ENCODE results near the gene RNASEH2B.

RNASEH2B gene

DNA sequence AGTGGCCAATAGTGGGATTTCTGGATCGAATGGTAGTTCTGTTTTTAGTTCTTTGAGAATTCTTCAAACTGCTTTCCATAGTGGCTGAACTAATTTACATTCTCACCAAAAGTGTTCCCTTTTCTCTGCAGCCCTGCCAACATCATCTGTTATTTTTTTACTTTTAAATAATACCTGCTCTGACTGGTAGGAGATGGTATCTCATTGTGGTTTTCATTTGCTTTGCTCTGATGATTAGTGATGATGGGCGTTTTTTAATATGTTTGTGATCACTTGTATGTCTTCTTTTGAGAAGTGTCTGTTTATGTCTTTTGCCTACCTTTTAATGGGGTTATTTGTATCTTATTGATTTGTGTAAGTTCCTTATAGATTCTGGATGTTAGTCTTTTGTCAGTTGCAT, 48.0 kb downstream of the RNASEH2B start:
- no peak overlapping the region for H3K4me3 ChIP-seq

DNA sequence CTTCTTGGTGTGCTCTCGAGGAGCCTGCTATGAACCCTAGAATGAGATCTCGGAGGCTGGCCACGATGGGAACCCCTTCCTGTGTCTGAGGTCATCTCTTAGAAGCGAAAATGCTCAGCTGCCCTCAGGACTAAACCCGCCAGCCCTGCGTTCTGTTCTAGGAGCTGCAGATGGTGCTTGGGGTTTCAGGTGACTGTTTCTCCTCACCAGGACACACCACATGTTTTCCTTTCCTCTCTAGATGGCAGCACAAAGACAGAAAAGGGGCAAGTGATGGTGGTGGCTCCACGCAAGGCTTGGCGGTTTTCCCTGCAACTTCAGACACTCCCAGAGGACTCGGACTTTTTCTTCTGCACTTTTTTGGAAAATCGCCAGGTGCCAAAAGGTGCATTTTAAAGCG, 60.1 kb downstream of the RNASEH2B start:
- Histone ChIP-seq H3K4me1 (no peaks in the 10 kb centered on the region), H3K36me3 (replicated peaks) (no peaks in the 10 kb centered on the region; the same call in none of the 2 replicates), H3K4me3 (no peak overlapping the region), H3K9me3 (no peaks in the 10 kb centered on the region), H3K27me3 (ENCODE audit: low read depth) (no peaks in the 10 kb centered on the region)
- DNase-seq (ENCODE audit: low spot score in 2 of 2): no peak
- in situ Hi-C loops (cut with MboI; ENCODE audit: low sequenced_read_pairs): no loop called here

More for the DNA sequence above, 48.0 kb downstream of the RNASEH2B start:
- Histone ChIP-seq H3K9me3 (no peaks in the 10 kb centered on the region), H3K27me3 (ENCODE audit: low read depth) (no peaks in the 10 kb centered on the region), H3K36me3 (replicated peaks) (no peaks in the 10 kb centered on the region; the same call in 1 of the 2 replicates), H3K4me1 (no peaks in the 10 kb centered on the region)
- in situ Hi-C loops (cut with MboI; ENCODE audit: low sequenced_read_pairs): no loop called here
- DNase-seq (ENCODE audit: low spot score in 2 of 2): no peak

DNA sequence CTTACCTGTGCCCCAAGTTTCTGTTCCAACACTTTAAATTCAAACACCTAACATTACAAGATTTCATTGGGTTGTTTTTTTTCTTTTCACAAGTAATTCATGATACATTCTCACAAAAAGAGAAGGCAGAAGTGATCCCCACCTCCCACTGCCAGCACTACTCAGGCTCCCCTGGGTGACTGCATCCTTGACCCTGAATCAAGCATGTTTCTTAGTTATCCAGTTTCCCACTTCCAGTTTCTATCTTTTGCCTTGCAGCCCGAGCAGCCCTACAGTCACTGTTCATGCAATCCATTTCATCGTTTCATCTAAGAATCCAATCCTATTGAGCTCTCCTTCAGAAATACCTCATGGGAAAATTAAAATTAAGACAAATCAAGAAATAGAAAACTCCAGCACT, 61.4 kb downstream of the RNASEH2B start:
- Histone ChIP-seq H3K9me3 (no peaks in the 10 kb centered on the region), H3K27me3 (ENCODE audit: low read depth) (no peaks in the 10 kb centered on the region), H3K4me3 (no peak overlapping the region), H3K4me1 (no peaks in the 10 kb centered on the region), H3K36me3 (replicated peaks) (no peaks in the 10 kb centered on the region; the same call in none of the 2 replicates)
- in situ Hi-C loops (cut with MboI; ENCODE audit: low sequenced_read_pairs): no loop called here
- DNase-seq (ENCODE audit: low spot score in 2 of 2): no peak

DNA sequence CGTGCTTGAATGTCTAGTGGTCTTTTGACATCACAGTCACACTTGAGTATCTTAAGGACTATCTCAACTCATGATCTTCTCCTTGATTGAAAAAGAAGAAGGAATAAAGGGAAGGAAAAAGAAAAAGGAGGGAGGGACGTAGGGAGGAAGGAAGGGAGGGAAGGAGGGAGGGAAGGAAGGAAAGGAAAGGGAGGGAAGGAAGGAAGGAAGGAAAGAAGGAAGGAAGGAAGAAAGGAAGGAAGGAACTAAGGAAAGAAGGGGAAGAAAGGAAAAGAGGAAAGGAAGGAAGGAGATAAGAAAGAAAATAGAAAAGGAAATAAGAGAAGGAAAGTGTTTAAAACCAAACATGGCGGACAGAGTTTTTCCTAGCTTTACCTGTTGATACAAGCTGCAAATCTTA, 64.7 kb downstream of the RNASEH2B start:
- Histone ChIP-seq H3K27me3 (ENCODE audit: low read depth) (no peaks in the 10 kb centered on the region), H3K4me3 (no peak overlapping the region), H3K9me3 (no peaks in the 10 kb centered on the region), H3K4me1 (no peaks in the 10 kb centered on the region), H3K36me3 (replicated peaks) (no peaks in the 10 kb centered on the region; the same call in none of the 2 replicates)
- in situ Hi-C loops (cut with MboI; ENCODE audit: low sequenced_read_pairs): no loop called here
- no peak for DNase-seq (ENCODE audit: low spot score in 2 of 2)

DNA sequence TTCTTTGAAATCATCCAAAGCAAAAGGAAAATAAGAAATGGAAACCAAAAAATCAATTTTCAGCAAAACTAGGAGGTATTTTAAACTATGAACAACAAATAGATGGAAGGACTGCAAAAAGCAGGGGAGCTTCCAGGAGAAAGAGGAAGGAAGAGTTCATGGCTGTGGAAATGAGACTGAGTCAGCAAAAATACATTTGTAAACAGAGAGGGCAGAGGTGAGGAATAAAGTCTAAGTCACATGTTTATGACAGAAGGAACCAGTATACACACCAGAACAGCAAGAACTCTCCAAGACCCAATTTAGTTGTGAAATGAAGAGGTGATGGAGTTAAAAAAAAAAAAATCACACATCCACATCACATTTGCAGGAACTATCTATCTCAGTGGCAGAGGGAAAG, 69.6 kb downstream of the RNASEH2B start:
- Histone ChIP-seq H3K27me3 (ENCODE audit: low read depth) (no peaks in the 10 kb centered on the region), H3K9me3 (no peaks in the 10 kb centered on the region), H3K4me1 (no peaks in the 10 kb centered on the region), H3K36me3 (replicated peaks) (no peaks in the 10 kb centered on the region), H3K4me3 (no peak overlapping the region)
- in situ Hi-C loops (cut with MboI; ENCODE audit: low sequenced_read_pairs): no loop called here
- DNase-seq (ENCODE audit: low spot score in 2 of 2): no peak

DNA sequence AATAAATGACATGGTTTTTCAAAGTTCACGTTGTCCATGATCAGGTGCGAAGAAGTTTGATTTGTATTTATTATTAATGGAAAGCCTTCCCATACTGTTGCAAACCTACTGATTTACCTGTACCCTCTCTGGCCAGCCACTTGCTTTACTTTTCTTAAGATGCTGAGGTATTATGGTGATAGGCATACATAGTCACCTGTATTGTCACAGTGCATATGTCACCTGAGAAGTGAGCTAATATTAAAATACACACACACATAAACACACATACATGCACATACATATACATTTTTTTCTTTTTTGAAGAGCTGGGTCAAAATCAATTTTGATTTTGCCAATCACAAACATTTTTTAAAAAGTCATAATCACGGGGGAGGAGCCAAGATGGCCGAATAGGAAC, 72.1 kb downstream of the RNASEH2B start:
- in situ Hi-C loops (cut with MboI; ENCODE audit: low sequenced_read_pairs): no loop called here
- H3K4me1 ChIP-seq: no peaks in the 10 kb centered on the region
- no peaks in the 10 kb centered on the region for H3K27me3 ChIP-seq (ENCODE audit: low read depth)
- no peak overlapping the region for H3K4me3 ChIP-seq
- H3K9me3 ChIP-seq: no peaks in the 10 kb centered on the region
- DNase-seq (ENCODE audit: low spot score in 2 of 2): no peak
- H3K36me3 ChIP-seq (replicated peaks): no peaks in the 10 kb centered on the region

DNA sequence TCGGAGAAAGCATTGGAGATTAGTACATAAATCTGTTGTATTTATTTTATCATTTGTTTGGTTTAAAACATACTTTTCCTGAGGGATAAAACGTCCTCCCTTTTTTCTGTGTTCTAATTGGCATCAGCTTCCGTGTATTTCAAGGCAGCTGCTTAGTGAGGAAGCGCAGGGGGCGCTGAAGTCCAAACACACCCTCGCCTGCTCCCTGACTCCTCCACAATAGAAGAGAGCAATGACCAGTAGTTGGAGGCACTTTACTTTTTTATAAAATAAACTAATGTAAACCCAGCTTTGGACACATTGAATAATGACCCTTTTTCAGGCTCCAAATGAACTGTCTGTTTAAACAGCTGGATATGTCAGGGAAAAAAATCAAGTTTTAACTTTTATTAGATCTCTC, 79.9 kb downstream of the RNASEH2B start:
- peak; percentile 40 to 44 for DNase-seq (ENCODE audit: low spot score in 2 of 2)
- Histone ChIP-seq H3K27me3 (ENCODE audit: low read depth) (no peaks in the 10 kb centered on the region), H3K4me1 (peaks cover 13% of the 10 kb centered on the region), H3K36me3 (replicated peaks) (no peaks in the 10 kb centered on the region), H3K4me3 (no peak overlapping the region), H3K9me3 (no peaks in the 10 kb centered on the region)
- in situ Hi-C loops (cut with MboI; ENCODE audit: low sequenced_read_pairs): no loop called here

DNA sequence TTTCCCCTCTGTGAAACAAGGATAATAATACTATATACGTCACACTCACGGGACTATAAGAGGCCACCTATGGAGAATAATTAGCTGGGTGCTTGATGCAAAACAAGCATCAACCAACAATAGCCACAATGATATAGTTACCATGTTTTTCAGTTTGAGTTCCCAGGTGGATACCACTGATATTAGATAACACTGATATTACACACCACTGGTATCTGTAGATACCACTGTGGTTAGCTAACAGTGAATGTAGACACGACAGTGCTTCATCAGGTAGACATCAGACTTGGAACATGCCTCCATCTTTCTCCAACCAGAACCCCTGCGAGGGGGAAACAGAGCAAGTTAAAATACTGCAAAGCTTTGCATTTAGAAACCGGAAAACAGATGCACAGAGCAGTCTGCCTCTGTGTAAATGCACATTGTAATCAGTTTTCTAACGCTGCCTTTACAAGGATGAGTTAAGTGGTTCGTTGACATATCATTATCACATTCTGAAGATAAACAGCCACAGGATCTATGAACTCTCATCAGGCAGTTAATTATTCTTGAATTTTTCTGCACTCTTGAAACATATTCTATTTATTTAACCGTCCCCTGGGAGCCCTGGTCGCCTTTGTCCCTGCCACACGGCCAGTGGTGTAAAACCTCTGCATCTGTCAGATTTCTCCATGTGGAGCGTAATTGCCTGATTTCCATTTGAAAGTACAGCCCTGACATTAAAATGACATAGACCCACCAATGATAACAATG, 80.7 kb downstream of the RNASEH2B start:
- Histone ChIP-seq H3K27me3 (ENCODE audit: low read depth) (no peaks in the 10 kb centered on the region), H3K36me3 (replicated peaks) (no peaks in the 10 kb centered on the region), H3K9me3 (no peaks in the 10 kb centered on the region), H3K4me3 (no peak overlapping the region), H3K4me1 (peaks cover 13% of the 10 kb centered on the region)
- in situ Hi-C loops (cut with MboI; ENCODE audit: low sequenced_read_pairs): no loop called here
- DNase-seq (ENCODE audit: low spot score in 2 of 2): peak; percentile 83

DNA sequence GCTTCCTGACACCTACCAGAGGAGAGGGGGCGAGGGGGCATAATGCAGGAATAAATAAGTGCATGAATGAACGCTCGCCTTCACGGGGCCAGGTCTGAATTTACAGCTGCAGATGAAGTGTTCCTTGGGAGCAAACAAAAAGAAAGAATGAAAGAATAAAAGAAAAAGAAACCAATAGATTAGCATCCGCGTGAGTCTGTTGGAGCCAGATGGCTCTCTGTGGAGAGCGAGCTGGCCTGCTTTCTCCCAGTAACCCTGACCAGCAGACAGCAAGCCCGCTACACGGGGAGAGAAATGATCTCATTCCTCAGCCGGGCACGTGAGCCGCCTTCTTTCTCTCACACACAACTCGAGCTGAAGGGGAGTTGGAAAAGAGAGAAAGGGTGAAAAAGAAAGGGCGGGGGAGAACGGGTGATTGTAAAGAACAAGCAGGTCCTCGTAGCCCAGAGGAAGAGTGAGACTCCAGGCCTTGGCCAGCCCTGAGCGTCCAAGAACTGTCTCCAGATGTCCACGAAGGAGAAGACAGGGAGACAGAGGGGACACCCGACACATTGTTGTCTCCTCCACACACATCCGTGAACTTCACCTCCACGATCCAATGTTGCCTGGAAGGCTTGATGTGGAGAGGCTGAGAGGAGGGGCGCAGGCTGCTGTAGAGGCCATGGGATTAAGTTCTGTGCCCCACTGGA, 81.4 kb downstream of the RNASEH2B start:
- H3K4me1 ChIP-seq: peaks cover 13% of the 10 kb centered on the region
- peak in 1 of 2 experiments; percentile 68 for DNase-seq (ENCODE audit: low spot score in 2 of 2)
- H3K4me3 ChIP-seq: no peak overlapping the region
- no peaks in the 10 kb centered on the region for H3K27me3 ChIP-seq (ENCODE audit: low read depth)
- H3K9me3 ChIP-seq: no peaks in the 10 kb centered on the region
- no peaks in the 10 kb centered on the region for H3K36me3 ChIP-seq (replicated peaks)
- in situ Hi-C loops (cut with MboI; ENCODE audit: low sequenced_read_pairs): no loop called here

DNA sequence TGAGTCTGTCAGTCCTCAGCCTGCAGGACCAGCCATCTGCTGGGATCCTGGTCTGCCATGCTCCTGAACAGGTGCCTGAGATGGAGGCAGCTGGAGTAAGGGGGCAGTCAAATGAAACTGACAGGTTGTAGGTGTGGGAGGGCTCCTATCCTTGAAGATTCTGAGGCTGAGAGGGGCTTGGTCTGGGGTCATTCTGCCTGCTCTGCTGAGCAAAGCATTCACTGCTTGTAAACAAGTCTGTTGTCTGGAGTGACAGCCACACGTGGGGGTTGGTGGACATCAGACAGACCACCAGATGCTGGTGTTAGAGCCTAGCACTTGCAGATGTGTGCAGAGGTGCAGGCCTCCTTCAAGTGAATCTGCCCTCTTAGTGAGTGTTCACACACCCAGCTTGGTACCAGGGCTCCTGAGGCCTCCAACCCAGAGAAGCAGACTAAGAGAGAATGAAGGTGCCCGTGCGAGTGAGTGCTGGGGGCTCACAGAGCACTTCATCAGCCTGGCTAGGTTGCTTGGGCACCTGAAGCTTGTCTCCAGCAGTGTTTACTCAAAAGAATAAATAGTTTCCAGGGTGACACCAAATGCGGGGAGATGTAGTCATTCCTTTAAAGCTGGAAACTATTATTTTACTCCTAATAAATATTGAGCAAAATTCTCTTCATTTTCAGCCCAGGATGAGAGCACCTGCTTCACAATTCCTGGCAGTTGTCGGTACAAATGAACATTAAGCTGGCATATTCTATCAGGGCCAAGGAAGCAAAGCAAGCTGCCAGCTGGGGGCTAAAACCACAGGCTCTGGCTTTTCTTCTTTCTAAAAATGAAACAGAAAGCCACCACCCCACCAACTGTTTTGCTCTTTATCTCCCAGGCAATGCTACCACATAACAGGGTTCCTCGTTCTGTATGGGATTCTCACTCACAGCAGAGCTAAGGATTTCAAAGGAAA, 82.3 kb downstream of the RNASEH2B start:
- DNase-seq (ENCODE audit: low spot score in 2 of 2): no peak
- peaks cover 13% of the 10 kb centered on the region for H3K4me1 ChIP-seq
- in situ Hi-C loops (cut with MboI; ENCODE audit: low sequenced_read_pairs): no loop called here
- no peaks in the 10 kb centered on the region for H3K27me3 ChIP-seq (ENCODE audit: low read depth)
- no peak overlapping the region for H3K4me3 ChIP-seq
- H3K9me3 ChIP-seq: no peaks in the 10 kb centered on the region
- no peaks in the 10 kb centered on the region for H3K36me3 ChIP-seq (replicated peaks)

DNA sequence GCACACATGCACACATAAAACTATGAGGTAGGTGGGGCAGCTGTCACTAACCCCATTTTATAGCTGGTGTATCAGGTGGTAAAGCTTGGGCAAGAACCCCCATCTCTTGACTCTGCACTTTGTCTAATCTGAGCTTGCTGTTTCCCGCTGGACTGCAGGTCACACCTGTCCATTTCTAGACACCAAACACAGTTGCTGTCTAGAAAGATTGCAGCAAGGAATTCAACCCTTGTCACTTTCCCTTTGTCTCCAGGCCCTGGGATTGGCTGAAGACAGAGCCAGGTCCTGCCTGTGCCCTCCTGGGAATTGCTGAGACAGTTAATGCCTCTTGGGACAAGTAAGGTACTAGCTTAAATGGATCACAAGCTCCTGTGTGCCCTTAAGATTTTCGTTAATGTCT, 83.8 kb downstream of the RNASEH2B start:
- Histone ChIP-seq H3K4me3 (no peak overlapping the region), H3K36me3 (replicated peaks) (no peaks in the 10 kb centered on the region), H3K4me1 (peaks cover 13% of the 10 kb centered on the region), H3K9me3 (no peaks in the 10 kb centered on the region), H3K27me3 (ENCODE audit: low read depth) (no peaks in the 10 kb centered on the region)
- no peak for DNase-seq (ENCODE audit: low spot score in 2 of 2)
- in situ Hi-C loops (cut with MboI; ENCODE audit: low sequenced_read_pairs): no loop called here

DNA sequence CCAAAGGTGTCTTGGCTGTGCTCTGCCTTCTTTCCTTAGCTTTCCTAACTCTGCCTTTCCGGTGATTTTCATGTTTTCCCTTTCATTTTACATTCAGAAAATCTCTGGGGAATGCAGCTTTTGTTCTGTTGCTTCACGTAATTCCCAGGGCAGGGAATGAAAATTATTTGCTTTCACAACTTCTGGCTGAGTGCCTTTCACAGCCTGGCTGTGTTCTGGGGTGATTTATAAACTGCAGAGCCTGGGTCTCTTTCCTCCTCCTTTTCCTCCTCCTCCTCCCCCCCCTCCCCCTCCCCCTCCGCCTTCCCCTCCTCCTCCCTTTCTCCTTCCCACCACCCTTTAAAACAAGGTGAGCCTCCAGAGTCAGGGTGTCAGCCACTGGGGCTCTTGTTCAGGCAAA, 84.3 kb downstream of the RNASEH2B start:
- Histone ChIP-seq H3K9me3 (no peaks in the 10 kb centered on the region), H3K36me3 (replicated peaks) (no peaks in the 10 kb centered on the region), H3K4me1 (peaks cover 13% of the 10 kb centered on the region), H3K4me3 (no peak overlapping the region), H3K27me3 (ENCODE audit: low read depth) (no peaks in the 10 kb centered on the region)
- in situ Hi-C loops (cut with MboI; ENCODE audit: low sequenced_read_pairs): no loop called here
- peak; percentile 41 to 42 for DNase-seq (ENCODE audit: low spot score in 2 of 2)

DNA sequence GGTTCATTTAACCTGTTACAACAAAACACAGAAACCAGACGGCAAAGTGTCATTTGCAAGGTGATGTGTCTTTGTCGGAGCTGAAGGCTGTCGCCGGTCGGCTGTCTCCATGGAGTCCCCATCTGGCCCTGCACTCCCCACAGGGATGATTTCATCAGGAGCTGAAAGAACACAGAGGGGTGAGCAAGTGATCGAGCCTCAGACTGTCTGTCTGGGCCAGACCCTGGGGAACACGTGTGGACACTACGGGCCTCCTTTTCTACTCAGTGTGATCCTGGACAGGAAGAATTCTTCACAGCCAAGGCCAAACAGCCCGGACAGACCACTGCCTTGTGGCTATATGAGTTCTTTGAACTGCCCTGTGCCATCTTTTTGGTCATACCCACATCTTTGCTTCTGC, 85.1 kb downstream of the RNASEH2B start:
- no peaks in the 10 kb centered on the region for H3K36me3 ChIP-seq (replicated peaks)
- DNase-seq (ENCODE audit: low spot score in 2 of 2): no peak
- H3K4me3 ChIP-seq: no peak overlapping the region
- H3K27me3 ChIP-seq (ENCODE audit: low read depth): no peaks in the 10 kb centered on the region
- in situ Hi-C loops (cut with MboI; ENCODE audit: low sequenced_read_pairs): no loop called here
- H3K9me3 ChIP-seq: no peaks in the 10 kb centered on the region
- peaks cover 13% of the 10 kb centered on the region for H3K4me1 ChIP-seq

DNA sequence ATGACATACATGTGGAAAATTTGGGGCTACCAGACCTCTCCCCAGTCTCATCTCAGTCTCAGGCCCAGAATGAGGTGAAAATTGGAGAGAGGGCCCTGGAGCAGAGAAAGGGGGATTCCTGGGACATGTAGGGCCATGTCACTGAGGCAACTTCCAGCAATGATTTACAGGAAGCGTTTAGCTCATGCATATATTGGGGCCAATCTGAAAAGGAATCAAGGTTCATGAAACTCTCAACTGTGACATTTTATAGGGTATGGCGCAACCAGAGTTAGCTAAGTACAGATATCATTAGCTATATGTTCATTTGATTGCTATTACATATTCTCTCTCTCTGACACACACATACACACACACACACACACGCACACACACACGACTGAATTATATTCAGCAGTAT, 86.3 kb downstream of the RNASEH2B start:
- peaks cover 11% of the 10 kb centered on the region for H3K4me1 ChIP-seq
- no peaks in the 10 kb centered on the region for H3K9me3 ChIP-seq
- H3K27me3 ChIP-seq (ENCODE audit: low read depth): no peaks in the 10 kb centered on the region
- in situ Hi-C loops (cut with MboI; ENCODE audit: low sequenced_read_pairs): no loop called here
- H3K36me3 ChIP-seq (replicated peaks): no peaks in the 10 kb centered on the region
- DNase-seq (ENCODE audit: low spot score in 2 of 2): no peak
- no peak overlapping the region for H3K4me3 ChIP-seq
